Mucosa of rectum (tissue), 2 donors: ENCODE measurements around the gene TRIM56.

ENCODE experiments used
- H3K27ac ChIP-seq, 2 donors: one replicate each; pipeline ENCODE4 v1.7.0; 2013; ENCODE audit warnings: inconsistent platforms in 2 of 2, low read depth in 2 of 2, low read length in 2 of 2
- H3K27me3 ChIP-seq, 2 donors: one replicate each; pipeline ENCODE4 v1.7.0; 2013; ENCODE audit warnings: low read length in 2 of 2; ENCODE audit not compliant: control insufficient read depth in 2 of 2, insufficient read depth in 2 of 2
- H3K36me3 ChIP-seq, 2 donors: one replicate each; pipeline ENCODE4 v1.7.0; 2013; ENCODE audit warnings: low read length in 2 of 2; ENCODE audit not compliant: control insufficient read depth in 2 of 2, insufficient read depth in 2 of 2
- H3K4me1 ChIP-seq, 2 donors: one replicate each; pipeline ENCODE4 v1.7.0; 2013; ENCODE audit warnings: low read length in 2 of 2, mild to moderate bottlenecking in 1 of 2; ENCODE audit not compliant: control insufficient read depth in 2 of 2, insufficient read depth in 2 of 2
- H3K4me3 ChIP-seq, 2 donors: one replicate each; pipeline ENCODE4 v1.7.0; 2013; ENCODE audit warnings: low read length in 2 of 2
- H3K9ac ChIP-seq, 2 donors: one replicate each; pipeline ENCODE4 v1.7.0; 2013; ENCODE audit warnings: low read length in 2 of 2, low read depth in 1 of 2, mild to moderate bottlenecking in 1 of 2
- H3K9me3 ChIP-seq, 2 donors: one replicate each; pipeline ENCODE4 v1.7.0; 2013; ENCODE audit warnings: low read length in 2 of 2; ENCODE audit not compliant: control insufficient read depth in 2 of 2
- donor health status: healthy.
- donor health status: Normal muscosa, but diverticular disease.

The TRIM56 gene

DNA sequence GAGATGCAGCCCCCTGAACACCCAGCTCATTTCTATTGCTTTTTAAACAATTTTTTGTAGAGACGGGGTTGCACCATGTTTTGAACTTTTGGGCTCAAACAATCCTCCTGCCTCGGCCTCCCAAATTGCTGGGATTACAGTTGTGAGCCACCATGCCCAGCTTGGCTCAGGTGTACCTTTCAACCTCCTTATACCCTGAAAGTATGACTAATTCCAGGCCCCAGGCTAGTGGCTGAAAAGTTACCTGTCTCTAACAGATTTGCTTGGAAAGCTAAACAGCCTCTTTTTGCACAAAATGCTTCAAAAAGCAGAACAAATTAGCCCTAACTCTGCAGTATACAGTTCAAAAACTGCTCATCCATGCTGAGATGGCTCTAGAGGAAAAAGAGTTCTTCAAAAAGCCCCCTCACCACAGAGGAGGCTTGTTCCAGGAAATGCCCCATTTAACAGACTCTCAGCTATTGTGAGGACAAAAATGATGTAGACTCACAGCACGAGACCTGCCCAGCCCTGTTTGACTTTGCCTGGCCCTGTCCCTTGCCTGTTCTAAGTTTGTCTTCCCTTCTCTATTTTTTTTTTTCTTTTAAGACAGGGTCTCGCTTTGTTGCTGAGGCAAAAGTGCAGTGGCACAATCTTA, 55.6 kb downstream of the TRIM56 start:
- Histone ChIP-seq H3K4me3 (no peak overlapping the region), H3K36me3 (no peaks in the 10 kb centered on the region), H3K4me1 (peaks cover 12 to 14% of the 10 kb centered on the region in 2 donors), H3K27ac (no peak overlapping the region), H3K9me3 (no peaks in the 10 kb centered on the region), H3K9ac (no peak overlapping the region), H3K27me3 (no peaks in the 10 kb centered on the region)
